Panc1 (cell line): Measurements from ENCODE around the gene MRPL55.

Source experiments
- POLR2AphosphoS5 ChIP-seq: IDR thresholded peaks from 2 replicates; pipeline ENCODE4 v1.6.1; 2012; ENCODE audit warnings: mild to moderate bottlenecking, low read depth, low read length, moderate library complexity
- REST ChIP-seq, 2 experiments: IDR thresholded peaks; 2 replicates each; pipeline ENCODE4 v1.6.1; 2011 to 2012; ENCODE audit warnings: low read depth in 2 of 2, control low read depth in 1 of 2, low read length in 1 of 2, mild to moderate bottlenecking in 1 of 2, moderate library complexity in 1 of 2; ENCODE audit not compliant: insufficient read depth in 1 of 2
- SIN3A ChIP-seq: IDR thresholded peaks from 2 replicates; pipeline ENCODE4 v1.6.1; 2012; ENCODE audit warnings: low read depth, mild to moderate bottlenecking, low read length, moderate library complexity, borderline replicate concordance; ENCODE audit not compliant: insufficient read depth
- TCF7L2 ChIP-seq: IDR thresholded peaks from 2 replicates; pipeline ENCODE4 v1.6.1; 2011; ENCODE audit warnings: mild to moderate bottlenecking, low read depth, low read length, inconsistent platforms
- TF ChIP-seq, protein P1 (sequence below): fragments of 450-650 bp; IDR thresholded peaks from 2 replicates; pipeline ENCODE4 v1.5.1; 2017; ENCODE audit warnings: mild to moderate bottlenecking

- TF ChIP-seq REST (IDR thresholded peaks at IDR 0.05; ENCODE audit: insufficient read depth in 1 of 2, low read depth in 2 of 2, low read length in 1 of 2) (no peak), SIN3A (no peak), POLR2AphosphoS5 (no peak), TCF7L2 (no peak)
- TF ChIP-seq, protein P1, sequence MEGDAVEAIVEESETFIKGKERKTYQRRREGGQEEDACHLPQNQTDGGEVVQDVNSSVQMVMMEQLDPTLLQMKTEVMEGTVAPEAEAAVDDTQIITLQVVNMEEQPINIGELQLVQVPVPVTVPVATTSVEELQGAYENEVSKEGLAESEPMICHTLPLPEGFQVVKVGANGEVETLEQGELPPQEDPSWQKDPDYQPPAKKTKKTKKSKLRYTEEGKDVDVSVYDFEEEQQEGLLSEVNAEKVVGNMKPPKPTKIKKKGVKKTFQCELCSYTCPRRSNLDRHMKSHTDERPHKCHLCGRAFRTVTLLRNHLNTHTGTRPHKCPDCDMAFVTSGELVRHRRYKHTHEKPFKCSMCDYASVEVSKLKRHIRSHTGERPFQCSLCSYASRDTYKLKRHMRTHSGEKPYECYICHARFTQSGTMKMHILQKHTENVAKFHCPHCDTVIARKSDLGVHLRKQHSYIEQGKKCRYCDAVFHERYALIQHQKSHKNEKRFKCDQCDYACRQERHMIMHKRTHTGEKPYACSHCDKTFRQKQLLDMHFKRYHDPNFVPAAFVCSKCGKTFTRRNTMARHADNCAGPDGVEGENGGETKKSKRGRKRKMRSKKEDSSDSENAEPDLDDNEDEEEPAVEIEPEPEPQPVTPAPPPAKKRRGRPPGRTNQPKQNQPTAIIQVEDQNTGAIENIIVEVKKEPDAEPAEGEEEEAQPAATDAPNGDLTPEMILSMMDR: no peak
Observed at GRCh38 chr1:228062085-228062791, 46.9 kb downstream of the MRPL55 start.
